A549 (cell line): Measurements from ENCODE around the gene NINJ1. TPM values are rescaled to one million over a fixed set of nuclear protein-coding genes. Genes with fewer than 3 reads are reported as not detected.

Experiments
- ATAC-seq, 2 experiments: fragments of 200-7000 bp in 1 of 2; fragments of >200 bp in 1 of 2; cut with Nextera tagmentation in 1 of 2; cut with Tn5 transposase in 1 of 2; 3 replicates each; pipeline versions ENCODE4 v1.8.0 to v1.9.1; 2018 to 2020; ENCODE audit warnings: mild to moderate bottlenecking in 1 of 2, moderate library complexity in 1 of 2
- CTCF ChIA-PET: fragments of 300-600 bp; sonication (Branson Sonifier 250); formaldehyde crosslinking; extraction: SDS; loops from one replicate; lab custom pipeline; 2021; ENCODE audit warnings: antibody characterized with exemption, inconsistent platforms; lab: Yijun Ruan, JAX
- POLR2A ChIA-PET: fragments of 350-600 bp; formaldehyde crosslinking; extraction: SDS; loops from one replicate; lab custom pipeline; 2021; ENCODE audit warnings: antibody characterized with exemption, inconsistent platforms; lab: Yijun Ruan, JAX
- DNase-seq, 2 experiments: peaks; one replicate each; pipeline versions ENCODE4 v3.0.0 to v3.0.0-alpha.2; 2011 to 2016; ENCODE audit warnings: low read depth in 1 of 2, low spot score in 1 of 2
- FAIRE-seq: peaks from 2 replicates; lab custom pipeline; 2011; peaks lifted over from hg19 to GRCh38; lab: Jason Lieb, UNC
- H3K27ac ChIP-seq, 2 experiments: fragments of >200 bp; sonication (Bioruptor Twin); formaldehyde crosslinking; 3 replicates each; pipeline ENCODE4 v1.5.1; 2016 to 2017
- H3K4me1 ChIP-seq: fragments of >200 bp; sonication (Bioruptor Twin); formaldehyde crosslinking; 3 replicates; pipeline ENCODE4 v1.6.1; 2016
- H3K4me2 ChIP-seq: fragments of >200 bp; sonication (Bioruptor Twin); formaldehyde crosslinking; 3 replicates; pipeline ENCODE4 v1.6.1; 2016
- H3K4me3 ChIP-seq: fragments of >200 bp; sonication (Bioruptor Twin); formaldehyde crosslinking; 3 replicates; pipeline ENCODE4 v1.5.1; 2016
- H3K9me3 ChIP-seq: fragments of >200 bp; sonication (Bioruptor Twin); formaldehyde crosslinking; 3 replicates; pipeline ENCODE4 v1.6.1; 2016
- ATOH8 ChIP-seq: fragments of 250-450 bp; sonication (Bioruptor Pico); IDR thresholded peaks from 2 replicates; pipeline ENCODE4 v1.5.0; 2020; ENCODE audit warnings: low read depth, mild to moderate bottlenecking, moderate library complexity
- E2F6 ChIP-seq: IDR thresholded peaks from 2 replicates; pipeline ENCODE4 v1.6.1; 2012; ENCODE audit warnings: low read depth, borderline replicate concordance
- EHMT2 ChIP-seq: fragments of 200-600 bp; sonication (generic); IDR thresholded peaks from 2 replicates; pipeline ENCODE4 v1.6.1; 2016; ENCODE audit warnings: antibody characterized with exemption, low read depth, mild to moderate bottlenecking, moderate library complexity
- ESRRA ChIP-seq: fragments of 150-350 bp; IDR thresholded peaks from 2 replicates; pipeline ENCODE4 v1.6.1; 2014; ENCODE audit warnings: mild to moderate bottlenecking, low read length, borderline replicate concordance
- FOSL2 ChIP-seq, 2 experiments: fragments of 450-650 bp in 1 of 2; fragments of >200 bp in 1 of 2; sonication (Bioruptor Twin) in 1 of 2; formaldehyde crosslinking; IDR thresholded peaks; 2 replicates each; pipeline versions ENCODE4 v1.5.0 to v1.6.1; 2016 to 2020; ENCODE audit warnings: mild to moderate bottlenecking in 1 of 2, moderate library complexity in 1 of 2
- HMGXB4 ChIP-seq: fragments of 250-450 bp; sonication (Bioruptor Pico); IDR thresholded peaks from 2 replicates; pipeline ENCODE4 v1.5.0; 2021; ENCODE audit warnings: mild to moderate bottlenecking, moderate library complexity, borderline replicate concordance
- HOXB13 ChIP-seq: fragments of 250-450 bp; sonication (Bioruptor Pico); IDR thresholded peaks from 2 replicates; pipeline ENCODE4 v1.5.0; 2020; ENCODE audit warnings: low read depth, mild to moderate bottlenecking, moderate library complexity
- JUN ChIP-seq, 2 experiments: fragments of >200 bp; sonication (Bioruptor Twin); formaldehyde crosslinking; IDR thresholded peaks; 2 replicates in 1 of 2; 3 replicates in 1 of 2; pipeline ENCODE4 v1.6.1; 2016 to 2017
- KDM5A ChIP-seq: fragments of 200-600 bp; sonication (generic); IDR thresholded peaks from 2 replicates; pipeline ENCODE4 v1.6.1; 2016; ENCODE audit warnings: antibody characterized with exemption, mild to moderate bottlenecking
- MAFK ChIP-seq: fragments of 450-650 bp; IDR thresholded peaks from 2 replicates; pipeline ENCODE4 v1.6.1; 2014; ENCODE audit not compliant: partially characterized antibody
- MAX ChIP-seq: IDR thresholded peaks from 2 replicates; pipeline ENCODE4 v1.6.1; 2012
- NR3C1 ChIP-seq: fragments of >200 bp; sonication (Bioruptor Twin); formaldehyde crosslinking; IDR thresholded peaks from 3 replicates; pipeline ENCODE4 v1.6.1; 2017
- RAD21 ChIP-seq, 2 experiments: fragments of >200 bp in 1 of 2; sonication (Bioruptor Twin) in 1 of 2; formaldehyde crosslinking in 1 of 2; IDR thresholded peaks in 1 of 2; conservative IDR thresholded peaks in 1 of 2; 2 replicates in 1 of 2; 3 replicates in 1 of 2; pipeline ENCODE4 v1.6.1; 2012 to 2018; ENCODE audit warnings: inconsistent platforms in 1 of 2
- RCOR1 ChIP-seq: fragments of 150-350 bp; IDR thresholded peaks from 2 replicates; pipeline ENCODE4 v1.6.1; 2014; ENCODE audit warnings: antibody characterized with exemption, low read length, low read depth
- REST ChIP-seq: fragments of 200-600 bp; sonication (generic); IDR thresholded peaks from 2 replicates; pipeline ENCODE4 v1.6.1; 2016; ENCODE audit warnings: antibody characterized with exemption, mild to moderate bottlenecking, moderate library complexity
- RFX5 ChIP-seq: fragments of 450-650 bp; IDR thresholded peaks from 2 replicates; pipeline ENCODE4 v1.7.1; 2014; ENCODE audit warnings: antibody characterized with exemption, mild to moderate bottlenecking, moderate library complexity
- RNF2 ChIP-seq: fragments of 200-600 bp; sonication (generic); IDR thresholded peaks from 2 replicates; pipeline ENCODE4 v1.6.1; 2016; ENCODE audit warnings: low read depth, mild to moderate bottlenecking, antibody characterized with exemption, moderate library complexity, borderline replicate concordance
- SMC3 ChIP-seq: fragments of >200 bp; sonication (Bioruptor Twin); formaldehyde crosslinking; IDR thresholded peaks from 3 replicates; pipeline ENCODE4 v1.6.1; 2018; ENCODE audit warnings: inconsistent platforms
- SREBF2 ChIP-seq: fragments of 450-650 bp; IDR thresholded peaks from 2 replicates; pipeline ENCODE4 v1.6.1; 2014; ENCODE audit warnings: mild to moderate bottlenecking, moderate library complexity
- ZC3H11A ChIP-seq: fragments of 450-650 bp; IDR thresholded peaks from 2 replicates; pipeline ENCODE4 v1.6.1; 2014; ENCODE audit warnings: antibody characterized with exemption, mild to moderate bottlenecking
- ZFP36 ChIP-seq: fragments of 450-650 bp; IDR thresholded peaks from 2 replicates; pipeline ENCODE4 v1.6.1; 2014; ENCODE audit warnings: borderline replicate concordance; ENCODE audit not compliant: partially characterized antibody
- WGBS: methylation state at CpG from one replicate; pipeline ENCODE4 v1.1.6; 2017; ENCODE audit errors: missing lambda C conversion rate; 5-methylcytosine and 5-hydroxymethylcytosine counted together
- polyA plus RNA-seq, 4 experiments: library from polyadenylated mRNA; depleted of rRNA in 3 of 4; stranded (reverse); fragments of >200 nt; fragmentation: RNase III in 1 of 4; extraction: RNeasy Plus Mini Kit Qiagen cat#74134 plus additional on column Dnase treatment in 1 of 4; gene quantifications; 2 replicates in 3 of 4; 3 replicates in 1 of 4; pipeline ENCODE4 v1.2.3, GENCODE V29; 2011 to 2017

The NINJ1 gene
- polyA plus RNA-seq, 2 of the 4 experiments (the other 2 are of a cell fraction), result 27.0 to 60.4 TPM

- TF ChIP-seq REST, result no peak
- TF ChIP-seq KDM5A, result no peak
- TF ChIP-seq MAX, result no peak
Observed at GRCh38 chr9:93115486-93116071, 18.5 kb downstream of the NINJ1 start (continued).

GRCh38 chr9:93114984-93115335 lies 19.1 kb downstream of the NINJ1 start:
- no peak for DNase-seq
- peak; percentile 94 for TF ChIP-seq ZFP36
- TF ChIP-seq RNF2, result no peak
- TF ChIP-seq ATOH8, result no peak
- no peak for TF ChIP-seq HMGXB4 (CRISPR knock-in tag)
- WGBS, result 91% methylated on average over 5 of the region's 5 CpGs
- CTCF ChIA-PET, result interaction anchor here (3.9 kb wide), 1 partner anchor 188 kb away, joined by 24 read pairs; no protein-coding TSS in a partner anchor
- peak overlapping the region; percentile 78 to 81; a peak in 4 of 6 replicates for H3K27ac ChIP-seq
- no peak for FAIRE-seq
- H3K9me3 ChIP-seq, result no peaks in the 10 kb centered on the region
- no peak overlapping the region for H3K4me2 ChIP-seq
- H3K4me1 ChIP-seq, result peaks cover 52% of the 10 kb centered on the region
- ATAC-seq, result no peak
- H3K4me3 ChIP-seq, result no peak overlapping the region
- POLR2A ChIA-PET, result interaction anchor here (1.0 kb wide), 1 partner anchor 19 kb away, joined by 3 read pairs; the partner anchor contains the start of gene NINJ1

GRCh38 chr9:93114169-93114983 lies 19.7 kb downstream of the NINJ1 start:
- FAIRE-seq, result no peak
- Histone ChIP-seq H3K4me2 (peak overlapping the region; percentile 39; the same call in 2 of the 3 replicates), H3K4me1 (peaks cover 46% of the 10 kb centered on the region), H3K27ac (peak overlapping the region; percentile 78 to 81), H3K4me3 (no peak overlapping the region), H3K9me3 (no peaks in the 10 kb centered on the region)
- no peak for ATAC-seq
- DNase-seq, result no peak
- WGBS, result 90% methylated on average over 7 of the region's 17 CpGs
- CTCF ChIA-PET, result interaction anchor here (1.7 to 3.9 kb wide), 2 partner anchors 20 to 189 kb away, joined by 5 to 24 read pairs; partner anchors contain the start of gene NINJ1
- TF ChIP-seq FOSL2 (IDR thresholded peaks at IDR 0.05) (no peak), FOSL2 (CRISPR knock-in tag; IDR thresholded peaks at IDR 0.05) (no peak), NR3C1 (no peak), RAD21 (conservative IDR thresholded peaks at IDR 0.05 in 1 of 2, IDR thresholded peaks at IDR 0.05 in 1 of 2) (no peak), ZC3H11A (no peak), ESRRA (no peak), SREBF2 (no peak), SMC3 (no peak), RCOR1 (no peak), HOXB13 (no peak), HMGXB4 (CRISPR knock-in tag) (no peak), EHMT2 (no peak), JUN (IDR thresholded peaks at IDR 0.05) (no peak), RFX5 (no peak), MAFK (no peak), E2F6 (no peak)
- POLR2A ChIA-PET, result interaction anchor here (0.9 to 1.0 kb wide), 2 partner anchors 19 to 20 kb away, joined by 3 to 5 read pairs; partner anchors contain the start of gene NINJ1
